ENCODE measurements around the gene MPRIP.

GRCh38 chr17:17236295-17237025 is 194.2 kb downstream of the MPRIP start:
- no peak for TF ChIP-seq CTCF (IDR thresholded peaks at IDR 0.05 in 8 of 11, conservative IDR thresholded peaks at IDR 0.05 in 3 of 11)
- no peak for TF ChIP-seq POLR2AphosphoS5 (IDR thresholded peaks at IDR 0.05)
